Thyroid gland (tissue), 4 donors: Measurements from ENCODE around the gene PIK3AP1. TPM values are rescaled to one million over a fixed set of nuclear protein-coding genes. Genes with fewer than 3 reads are reported as not detected.

ENCODE experiments used
- DNase-seq, 2 donors: peaks; one replicate each; pipeline ENCODE4 v3.0.0-alpha.2; 2019
- H3K27ac ChIP-seq, 3 donors: fragments of 200-600 bp; sonication (generic); 1 replicate in 2 of 3; 2 replicates in 1 of 3; pipeline ENCODE4 v1.5.1; 2016 to 2019; ENCODE audit warnings: mild to moderate bottlenecking in 1 of 3, moderate library complexity in 1 of 3
- H3K27me3 ChIP-seq: fragments of 200-600 bp; sonication (generic); one replicate; pipeline ENCODE4 v1.5.1; 2019
- H3K36me3 ChIP-seq, 2 donors: fragments of 200-600 bp; sonication (generic); one replicate each; pipeline ENCODE4 v1.5.1; 2016 to 2019
- H3K4me1 ChIP-seq, 2 donors: fragments of 200-600 bp; sonication (generic); one replicate each; pipeline ENCODE4 v1.5.1; 2017 to 2019
- H3K4me3 ChIP-seq, 3 donors: fragments of 200-600 bp; sonication (generic); replicated peaks in 1 of 3; 1 replicate in 2 of 3; 2 replicates in 1 of 3; pipeline ENCODE4 v1.5.1; 2016; ENCODE audit warnings: mild to moderate bottlenecking in 1 of 3
- H3K9me3 ChIP-seq: fragments of 200-600 bp; sonication (generic); one replicate; pipeline ENCODE4 v1.5.1; 2017
- POLR2A ChIP-seq, 2 donors: fragments of 450-650 bp; IDR thresholded peaks; one replicate each; pipeline ENCODE4 v1.6.1; 2017; ENCODE audit warnings: antibody characterized with exemption in 2 of 2, mild to moderate bottlenecking in 2 of 2, moderate library complexity in 1 of 2
- WGBS, 2 donors: methylation state at CpG; one replicate each; pipeline ENCODE4 v1.1.5; 2017; 5-methylcytosine and 5-hydroxymethylcytosine counted together
- intact Hi-C: fragments of 100-400 bp; cut with DNase I; formaldehyde crosslinking; loops from one replicate; pipeline ENCODE4 v1.15.1; 2023
- total RNA-seq, 4 donors: library from RNA; depleted of rRNA; stranded (reverse); fragments of >200 nt; gene quantifications; one replicate each; pipeline ENCODE4 v1.2.3, GENCODE V29; 2016
- TF ChIP-seq, protein P1 (sequence below), 6 experiments: fragments of 200-600 bp in 3 of 6; fragments of 450-650 bp in 3 of 6; sonication (generic) in 3 of 6; IDR thresholded peaks; one replicate each; pipeline ENCODE4 v1.5.1; 2016 to 2019; ENCODE audit warnings: antibody characterized with exemption in 6 of 6, mild to moderate bottlenecking in 2 of 6, inconsistent platforms in 1 of 6, moderate library complexity in 1 of 6

PIK3AP1 gene
- total RNA-seq, 4 donors from 2014 or later, result 8.6 to 13.9 (median 12.0) TPM

- TF ChIP-seq POLR2A (IDR thresholded peaks at IDR 0.05), result no peak
- TF ChIP-seq, protein P1, sequence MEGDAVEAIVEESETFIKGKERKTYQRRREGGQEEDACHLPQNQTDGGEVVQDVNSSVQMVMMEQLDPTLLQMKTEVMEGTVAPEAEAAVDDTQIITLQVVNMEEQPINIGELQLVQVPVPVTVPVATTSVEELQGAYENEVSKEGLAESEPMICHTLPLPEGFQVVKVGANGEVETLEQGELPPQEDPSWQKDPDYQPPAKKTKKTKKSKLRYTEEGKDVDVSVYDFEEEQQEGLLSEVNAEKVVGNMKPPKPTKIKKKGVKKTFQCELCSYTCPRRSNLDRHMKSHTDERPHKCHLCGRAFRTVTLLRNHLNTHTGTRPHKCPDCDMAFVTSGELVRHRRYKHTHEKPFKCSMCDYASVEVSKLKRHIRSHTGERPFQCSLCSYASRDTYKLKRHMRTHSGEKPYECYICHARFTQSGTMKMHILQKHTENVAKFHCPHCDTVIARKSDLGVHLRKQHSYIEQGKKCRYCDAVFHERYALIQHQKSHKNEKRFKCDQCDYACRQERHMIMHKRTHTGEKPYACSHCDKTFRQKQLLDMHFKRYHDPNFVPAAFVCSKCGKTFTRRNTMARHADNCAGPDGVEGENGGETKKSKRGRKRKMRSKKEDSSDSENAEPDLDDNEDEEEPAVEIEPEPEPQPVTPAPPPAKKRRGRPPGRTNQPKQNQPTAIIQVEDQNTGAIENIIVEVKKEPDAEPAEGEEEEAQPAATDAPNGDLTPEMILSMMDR (IDR thresholded peaks at IDR 0.05), result no peak
- H3K4me3 ChIP-seq, result no peak overlapping the region
- no peaks in the 10 kb centered on the region for H3K36me3 ChIP-seq
- no peak for DNase-seq
- H3K4me1 ChIP-seq, result no peaks in the 10 kb centered on the region
- H3K27me3 ChIP-seq, result no peaks in the 10 kb centered on the region
- intact Hi-C loops, result no loop called here
- no peak overlapping the region for H3K27ac ChIP-seq
- no peaks in the 10 kb centered on the region for H3K9me3 ChIP-seq
These were observed 28.6 kb downstream of the PIK3AP1 start for GRCh38 chr10:96691761-96692160.

- WGBS, 2 donors, result 58 to 72% methylated on average over 9 of the region's 9 CpGs
- no peaks in the 10 kb centered on the region for H3K9me3 ChIP-seq
- H3K27me3 ChIP-seq, result no peaks in the 10 kb centered on the region
- no peak for TF ChIP-seq POLR2A (IDR thresholded peaks at IDR 0.05)
- TF ChIP-seq, protein P1 (IDR thresholded peaks at IDR 0.05), result no peak
- H3K27ac ChIP-seq, result no peak overlapping the region
- intact Hi-C loops, result no loop called here
- peak in 1 of 2 donors; percentile 14 for DNase-seq
- no peaks in the 10 kb centered on the region for H3K36me3 ChIP-seq
- no peaks in the 10 kb centered on the region for H3K4me1 ChIP-seq
- no peak overlapping the region for H3K4me3 ChIP-seq
These were observed 29.3 kb downstream of the PIK3AP1 start for GRCh38 chr10:96690755-96691730.

GRCh38 chr10:96688789-96689188, 31.5 kb downstream of the PIK3AP1 start:
- TF ChIP-seq POLR2A (IDR thresholded peaks at IDR 0.05), result no peak
- TF ChIP-seq, protein P1 (IDR thresholded peaks at IDR 0.05), result no peak
- no peak overlapping the region for H3K4me3 ChIP-seq

GRCh38 chr10:96687317-96688012, 32.8 kb downstream of the PIK3AP1 start:
- H3K27ac ChIP-seq, result no peak overlapping the region
- no peaks in the 10 kb centered on the region for H3K27me3 ChIP-seq
- intact Hi-C loops, result no loop called here
- no peaks in the 10 kb centered on the region for H3K9me3 ChIP-seq
- no peak for DNase-seq
- H3K4me3 ChIP-seq, result no peak overlapping the region
- no peak for TF ChIP-seq POLR2A (IDR thresholded peaks at IDR 0.05)
- TF ChIP-seq, protein P1 (IDR thresholded peaks at IDR 0.05), result no peak
- H3K36me3 ChIP-seq, result no peaks in the 10 kb centered on the region
- 79 to 85% methylated on average over 8 of the region's 8 CpGs for WGBS, 2 donors
- no peaks in the 10 kb centered on the region for H3K4me1 ChIP-seq

More at GRCh38 chr10:96688789-96689188, 31.5 kb downstream of the PIK3AP1 start:
- WGBS, 2 donors, result 92 to 94% methylated on average over 4 of the region's 4 CpGs
- H3K36me3 ChIP-seq, result no peaks in the 10 kb centered on the region
- intact Hi-C loops, result no loop called here
- no peaks in the 10 kb centered on the region for H3K4me1 ChIP-seq
- no peak overlapping the region for H3K27ac ChIP-seq
- no peak for DNase-seq
- no peaks in the 10 kb centered on the region for H3K9me3 ChIP-seq
- H3K27me3 ChIP-seq, result no peaks in the 10 kb centered on the region

DNA sequence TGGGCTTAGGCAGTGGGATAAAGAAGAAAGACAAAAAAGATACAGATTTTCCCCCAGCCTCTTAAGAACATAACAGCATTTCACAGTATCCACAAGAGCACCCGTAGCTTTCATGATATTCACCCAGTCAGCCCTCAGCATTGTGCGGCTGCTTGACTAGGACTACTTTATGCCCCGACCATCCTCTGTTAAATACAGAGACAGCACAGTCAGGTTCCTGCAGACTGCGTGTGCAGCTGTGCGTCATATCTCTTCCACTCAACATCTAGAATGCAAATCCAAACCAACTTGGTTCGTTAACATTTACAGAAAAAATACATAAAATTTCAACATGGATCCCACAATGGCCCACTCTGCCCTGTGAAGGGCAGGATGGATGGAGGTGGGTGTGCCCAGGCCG, 33.8 kb downstream of the PIK3AP1 start:
- Histone ChIP-seq H3K27me3 (no peaks in the 10 kb centered on the region), H3K9me3 (no peaks in the 10 kb centered on the region), H3K4me3 (no peak overlapping the region), H3K36me3 (no peaks in the 10 kb centered on the region), H3K27ac (no peak overlapping the region), H3K4me1 (no peaks in the 10 kb centered on the region)
- 94 to 95% methylated on average over 7 of the region's 7 CpGs for WGBS, 2 donors
- TF ChIP-seq POLR2A (IDR thresholded peaks at IDR 0.05), result no peak
- TF ChIP-seq, protein P1 (IDR thresholded peaks at IDR 0.05), result no peak
- intact Hi-C loops, result no loop called here
- no peak for DNase-seq
